Right kidney (tissue), 1 donor: ENCODE results near the gene PTPN18.
A peak's percentile ranks its signal among the peaks of the same experiment; 100 is the strongest.
"Not testable (repeated sequence)": the region's sequence is repeated elsewhere in the genome, so short reads cannot be mapped to it uniquely, and the experiment has no call there.

Experiments
- DNase-seq: peaks from one replicate; pipeline ENCODE4 v3.0.0-alpha.2; 2016

Gene PTPN18

DNA sequence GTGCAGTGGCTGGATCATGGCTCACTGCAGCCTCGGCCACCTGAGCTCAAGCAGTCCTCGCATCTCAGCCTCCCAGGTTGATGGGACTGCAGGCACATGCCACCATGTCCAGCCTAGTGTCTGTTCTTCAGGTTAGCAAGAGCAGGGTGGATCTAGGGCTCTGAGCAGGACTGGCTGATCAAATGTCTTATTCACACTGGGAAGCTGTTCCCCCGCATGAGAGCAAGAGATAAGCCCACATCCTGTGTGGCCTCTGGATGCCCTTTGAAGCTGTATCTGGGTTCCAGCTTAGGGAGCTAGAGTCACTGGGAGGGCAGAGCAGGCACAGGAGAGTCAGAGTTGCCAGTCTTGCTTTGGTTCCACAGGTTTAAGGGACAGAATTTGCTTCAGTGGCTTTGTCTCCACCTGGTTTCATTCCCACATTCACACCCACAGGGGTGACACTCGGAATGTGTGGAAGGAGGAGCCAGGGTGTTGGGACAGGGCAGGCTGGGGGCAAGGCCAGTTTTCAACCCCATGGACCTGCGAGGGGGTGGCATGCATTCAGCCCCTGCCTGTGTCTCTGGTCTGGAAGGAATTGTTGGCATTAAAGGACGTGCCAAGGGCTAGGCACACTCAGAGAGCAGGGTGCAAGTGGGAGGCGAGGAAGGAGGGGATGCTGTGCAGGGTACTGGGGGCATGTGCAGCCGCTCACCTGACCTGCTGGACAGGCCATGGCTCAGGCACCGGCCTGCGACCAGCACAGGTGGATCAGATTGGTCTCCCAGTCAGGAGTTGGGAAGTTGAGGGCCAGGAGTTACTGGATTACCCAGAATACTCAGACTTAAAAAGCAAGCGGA, 24.5 kb downstream of the PTPN18 start:
- DNase-seq: no peak

DNA sequence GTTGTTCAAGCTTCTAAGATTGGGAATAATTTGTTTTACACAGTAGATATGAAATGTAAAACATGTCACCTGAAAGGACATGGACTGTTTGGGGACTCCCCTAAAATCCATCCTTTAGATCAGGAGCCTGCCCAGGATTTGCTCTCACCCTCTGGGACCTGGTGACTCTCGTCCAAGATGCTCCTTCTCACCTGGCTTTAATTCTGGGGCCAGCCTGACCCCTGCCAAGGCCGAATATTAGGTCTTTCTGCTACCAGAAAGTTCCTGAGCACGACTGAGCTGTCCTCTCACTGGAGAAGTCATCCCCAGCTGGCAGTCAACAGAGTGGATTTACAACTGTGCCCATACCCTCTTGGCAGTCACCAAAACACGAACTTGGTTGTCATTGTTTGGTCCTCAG, 25.3 kb downstream of the PTPN18 start:
- DNase-seq: no peak

DNA sequence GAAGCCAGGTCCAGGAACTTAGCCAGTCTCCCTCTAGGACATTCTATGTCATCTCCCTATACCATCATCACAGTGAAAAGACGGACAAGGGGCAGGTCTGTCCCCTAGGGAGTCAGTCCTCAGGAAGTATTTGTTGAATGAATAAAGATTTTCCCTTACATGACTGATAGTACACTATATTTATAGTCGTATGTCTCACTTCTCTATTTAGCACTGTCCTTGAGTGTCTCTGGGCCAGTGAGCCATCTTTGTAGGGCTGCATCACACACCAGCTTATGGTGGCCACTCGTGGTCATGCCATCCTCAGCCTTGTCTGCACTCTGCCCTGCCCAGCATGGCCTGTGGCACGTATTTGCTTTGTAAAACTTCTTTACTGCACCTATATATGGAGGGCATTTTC, 25.8 kb downstream of the PTPN18 start:
- DNase-seq: no peak

DNA sequence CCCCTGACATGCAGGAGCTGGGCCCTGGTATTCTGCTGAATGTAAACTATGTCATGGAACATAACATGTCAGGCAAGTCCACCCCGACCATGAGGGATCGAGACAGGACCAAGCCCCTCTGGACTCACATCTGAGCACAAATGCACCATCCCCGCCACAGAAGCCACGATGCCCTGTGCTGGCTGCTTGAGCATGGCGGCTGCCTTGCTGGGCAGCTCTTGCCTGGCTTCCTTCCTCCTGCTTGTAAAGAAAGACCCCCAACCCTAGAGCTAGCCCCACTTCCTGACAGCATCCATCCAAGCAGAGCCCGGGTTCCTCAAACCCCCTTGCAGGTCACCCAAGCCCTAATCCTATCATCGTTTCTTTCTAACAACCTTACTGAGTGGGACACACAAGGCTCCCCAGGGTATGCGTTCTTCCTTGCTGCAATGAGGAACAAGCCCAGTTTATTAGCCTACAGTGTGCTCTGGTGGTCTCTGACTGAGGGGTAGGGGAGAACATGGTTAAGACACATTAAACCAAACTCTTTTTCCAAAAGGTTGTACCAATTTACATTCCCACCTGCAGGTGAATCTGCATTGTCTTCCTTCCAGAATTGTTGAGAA, 26.6 kb downstream of the PTPN18 start:
- DNase-seq: no peak

DNA sequence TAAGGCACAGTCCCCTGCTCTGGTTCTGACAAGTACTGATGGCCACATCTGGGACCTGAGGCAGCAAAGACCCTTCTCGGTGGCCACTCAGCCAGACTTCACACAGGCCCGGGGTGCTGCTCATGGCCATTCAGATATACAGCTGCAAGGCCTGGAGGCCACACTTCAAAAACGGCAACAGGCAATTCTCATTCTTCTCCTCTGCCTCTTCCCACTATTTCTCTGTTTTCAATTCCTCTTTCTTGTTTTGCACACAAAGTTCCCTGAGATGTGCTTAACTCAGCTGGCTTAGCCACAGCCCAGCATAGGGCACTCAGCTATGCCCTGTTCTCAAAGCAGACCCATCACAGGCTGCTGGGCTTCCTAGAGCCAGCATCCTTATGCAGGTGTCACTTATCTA, 29.9 kb downstream of the PTPN18 start:
- no peak for DNase-seq

DNA sequence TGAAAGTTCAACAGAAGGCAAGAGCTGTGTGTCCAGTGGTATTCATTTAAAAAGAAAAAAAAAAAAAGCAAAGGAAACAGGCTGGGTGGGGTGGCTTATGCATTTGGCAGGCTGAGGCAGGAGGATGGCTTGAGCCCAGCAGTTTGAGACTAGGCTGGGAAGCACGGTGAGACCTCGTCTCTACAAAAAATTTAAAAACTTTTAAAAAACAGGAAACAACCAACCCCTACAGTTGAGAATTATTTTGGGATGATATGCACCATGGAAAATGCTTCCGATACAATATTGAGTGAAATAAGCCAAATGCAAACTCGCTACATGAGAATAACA, 31.2 kb downstream of the PTPN18 start:
- no peak for DNase-seq

DNA sequence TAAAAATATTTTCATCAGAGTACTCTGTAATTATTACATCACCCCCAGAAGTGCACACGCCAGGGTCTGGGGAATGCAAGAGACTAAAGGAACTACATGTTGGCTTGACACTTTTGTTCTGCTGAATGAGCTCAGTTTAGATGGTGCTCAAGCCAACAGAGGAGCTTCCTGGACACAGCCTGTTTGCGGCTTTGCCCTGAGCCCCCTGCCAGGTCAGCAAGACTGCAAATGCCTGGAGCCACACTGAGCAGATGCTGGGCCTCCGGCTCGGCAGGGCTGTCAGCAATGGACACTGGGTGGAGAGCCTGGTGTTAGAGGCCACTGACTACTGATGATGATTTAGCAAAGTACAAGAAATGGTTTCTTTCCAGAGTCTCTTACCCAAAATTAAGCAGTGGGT, 31.9 kb downstream of the PTPN18 start:
- DNase-seq: no peak

DNA sequence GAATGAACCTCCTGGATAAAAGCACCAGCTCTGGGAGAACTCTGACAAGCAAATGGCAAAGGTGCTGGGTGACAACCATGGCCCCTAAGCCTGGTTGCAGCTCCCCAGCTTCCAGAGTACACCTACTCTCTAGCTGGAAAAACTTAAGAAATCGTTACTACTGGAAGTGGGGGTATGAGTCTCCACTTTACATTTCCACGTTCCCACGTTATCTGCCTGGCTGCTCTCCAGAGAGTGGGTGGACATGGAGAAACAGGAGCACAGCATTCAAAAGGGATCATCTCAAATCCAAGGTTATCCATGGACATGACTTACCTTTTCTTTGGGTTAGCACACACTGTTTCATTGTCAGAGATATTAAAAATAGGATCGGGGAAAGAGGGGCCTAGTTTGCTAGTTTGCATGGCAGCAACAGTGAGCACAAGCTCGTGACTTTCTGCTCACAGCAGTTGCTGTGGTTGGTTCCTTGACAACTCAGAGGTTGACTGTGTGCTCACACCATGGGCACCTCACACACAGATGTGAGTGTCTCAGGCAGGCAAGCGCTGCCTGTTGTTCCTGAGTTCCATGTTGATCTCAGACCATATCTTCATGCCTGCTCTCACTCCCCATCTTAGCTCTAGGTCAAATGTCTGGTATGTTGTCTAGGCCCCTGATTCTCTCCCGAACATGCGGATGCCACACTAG, 32.5 kb downstream of the PTPN18 start:
- no peak for DNase-seq

DNA sequence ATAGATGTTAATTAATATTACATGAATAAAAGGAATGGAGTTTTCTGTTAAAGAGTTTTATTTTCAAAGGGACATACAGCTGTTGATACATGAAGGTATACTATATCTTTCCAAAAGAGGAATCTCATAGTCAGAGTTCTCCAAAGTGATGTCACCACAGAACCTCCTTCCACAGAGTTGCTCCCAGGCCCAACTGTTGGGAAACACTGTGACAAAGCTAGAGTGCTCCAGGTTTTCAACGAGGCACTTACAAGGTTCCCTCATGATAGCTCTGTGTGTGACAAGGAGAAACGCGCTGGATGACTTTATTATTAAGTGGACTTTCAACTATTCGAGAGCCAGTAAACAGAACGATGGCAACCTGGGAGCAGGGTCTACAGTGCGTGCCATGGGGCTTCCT, 33.5 kb downstream of the PTPN18 start:
- DNase-seq: no peak

DNA sequence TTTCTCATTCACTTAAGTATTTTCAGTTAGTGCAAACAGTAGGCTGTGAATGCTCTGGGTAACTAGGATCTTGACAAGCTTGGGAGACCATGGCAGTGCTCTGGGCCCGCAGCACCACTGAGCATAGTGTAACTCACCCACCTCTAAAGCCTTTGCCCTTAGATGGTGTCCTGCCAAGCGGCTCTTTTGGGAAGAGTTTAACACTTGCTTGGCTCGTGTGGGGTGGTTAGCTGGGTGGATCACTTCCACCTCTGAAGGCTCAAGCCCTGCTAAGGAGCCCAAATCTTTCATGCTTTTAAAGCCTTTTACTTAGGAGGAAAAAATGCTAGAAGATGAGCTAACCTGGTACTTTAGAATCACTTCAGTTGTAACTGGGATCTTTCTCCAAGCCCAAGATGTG, 33.9 kb downstream of the PTPN18 start:
- no peak for DNase-seq

DNA sequence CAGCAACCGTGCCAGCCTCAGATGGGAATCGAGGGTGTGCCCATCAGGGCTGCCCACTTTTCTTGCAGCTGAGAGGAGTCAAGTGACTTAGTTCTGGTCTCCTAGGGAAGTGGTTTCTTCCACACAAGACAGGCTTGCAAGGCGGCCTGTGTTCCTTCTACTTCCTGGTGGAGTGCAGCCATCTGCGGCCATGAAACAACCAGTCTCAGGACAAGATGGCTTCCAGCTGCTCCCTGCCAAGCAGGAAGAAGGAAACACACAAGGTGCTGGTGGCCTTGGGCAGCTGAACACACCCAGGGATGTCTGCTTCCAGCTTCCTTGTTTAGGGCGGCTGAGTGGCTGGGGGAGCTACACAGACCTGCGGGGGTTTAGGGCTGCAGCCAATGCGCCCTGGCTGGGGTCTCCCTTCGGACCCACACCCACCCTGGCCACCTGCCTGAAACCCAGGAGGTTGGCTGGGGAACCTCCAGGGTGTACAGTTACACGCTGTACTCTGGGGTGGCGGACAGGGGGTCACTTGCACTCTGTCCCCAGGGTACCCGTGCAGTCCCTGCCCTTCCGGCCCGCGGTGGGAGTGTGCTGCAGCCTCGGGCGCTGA, 34.7 kb downstream of the PTPN18 start:
- DNase-seq: peak; percentile 41

DNA sequence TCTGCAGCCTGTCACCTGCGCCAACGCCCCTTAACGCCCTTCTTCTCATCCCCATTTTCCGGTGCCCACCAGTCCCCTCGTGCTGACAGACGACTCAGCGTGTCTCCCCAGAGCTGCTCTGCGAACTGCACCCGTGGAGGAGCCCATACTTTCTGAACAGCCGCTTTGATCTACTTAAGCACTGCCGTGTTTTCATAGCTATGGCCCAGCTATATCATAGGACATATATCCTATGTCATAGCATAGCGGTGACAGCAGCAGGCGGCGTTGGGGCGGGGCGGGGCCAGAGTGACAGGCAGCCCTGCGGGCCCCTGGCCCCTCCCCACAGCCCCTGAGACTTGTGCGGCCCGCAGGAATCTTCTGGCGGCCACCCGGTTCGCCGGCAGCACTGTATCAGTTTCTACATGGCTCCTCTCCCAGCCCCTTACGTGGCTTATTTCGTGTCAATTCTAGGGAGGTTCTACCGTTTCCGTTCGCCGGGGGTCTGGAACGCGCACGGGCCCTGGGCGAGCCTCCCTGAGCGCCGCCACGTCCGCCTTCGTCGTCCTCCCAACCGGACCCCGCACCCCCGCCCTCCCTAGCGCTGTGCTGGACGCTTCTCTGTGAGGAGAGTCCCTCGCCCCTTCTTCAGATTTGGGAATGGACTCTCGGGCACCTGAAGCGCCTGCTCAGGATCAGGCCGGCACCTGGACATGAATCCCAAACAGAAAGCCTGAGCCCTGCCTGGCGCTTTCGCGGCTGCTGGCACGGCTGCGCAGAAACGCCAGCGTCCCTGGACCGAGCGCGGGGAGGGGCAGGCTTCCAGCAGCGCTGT, 35.4 kb downstream of the PTPN18 start:
- DNase-seq: peak; percentile 92

DNA sequence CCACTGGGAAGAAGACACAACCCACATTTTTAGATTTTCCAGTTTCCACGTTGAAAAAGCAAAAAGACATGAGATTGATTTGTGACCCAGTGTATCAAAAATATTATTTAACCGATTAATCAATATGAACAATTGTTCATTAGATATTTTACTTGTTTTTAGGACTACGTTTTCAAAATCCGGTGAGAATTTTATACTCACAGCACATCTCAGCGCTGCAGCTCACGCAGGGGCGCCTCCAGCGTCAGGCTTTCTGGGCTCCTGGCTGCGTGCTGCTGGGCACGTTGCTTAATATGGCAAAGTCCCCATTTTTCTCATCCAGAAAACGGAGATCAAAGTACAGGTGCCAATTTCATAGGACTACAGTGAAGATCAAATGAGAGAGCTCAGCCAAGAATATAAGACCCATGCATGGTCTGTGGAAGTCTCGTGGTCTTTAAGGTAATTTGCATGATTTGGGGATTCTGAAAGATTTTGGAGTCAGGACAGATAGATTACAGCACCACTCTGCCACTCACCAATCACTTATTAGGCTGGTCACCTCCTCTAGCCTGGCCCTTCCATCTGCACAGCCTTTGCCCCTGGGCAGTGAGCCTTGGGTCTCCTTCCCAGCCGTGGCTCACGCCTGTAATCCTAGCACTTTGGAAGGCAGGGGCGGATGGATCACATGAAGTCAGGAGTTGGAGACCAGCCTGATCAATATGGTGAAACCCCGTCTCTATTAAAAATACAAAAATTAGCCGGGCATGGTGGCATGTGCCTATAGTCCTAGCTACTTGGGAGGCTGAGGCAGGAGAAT, 36.2 kb downstream of the PTPN18 start:
- no peak for DNase-seq

DNA sequence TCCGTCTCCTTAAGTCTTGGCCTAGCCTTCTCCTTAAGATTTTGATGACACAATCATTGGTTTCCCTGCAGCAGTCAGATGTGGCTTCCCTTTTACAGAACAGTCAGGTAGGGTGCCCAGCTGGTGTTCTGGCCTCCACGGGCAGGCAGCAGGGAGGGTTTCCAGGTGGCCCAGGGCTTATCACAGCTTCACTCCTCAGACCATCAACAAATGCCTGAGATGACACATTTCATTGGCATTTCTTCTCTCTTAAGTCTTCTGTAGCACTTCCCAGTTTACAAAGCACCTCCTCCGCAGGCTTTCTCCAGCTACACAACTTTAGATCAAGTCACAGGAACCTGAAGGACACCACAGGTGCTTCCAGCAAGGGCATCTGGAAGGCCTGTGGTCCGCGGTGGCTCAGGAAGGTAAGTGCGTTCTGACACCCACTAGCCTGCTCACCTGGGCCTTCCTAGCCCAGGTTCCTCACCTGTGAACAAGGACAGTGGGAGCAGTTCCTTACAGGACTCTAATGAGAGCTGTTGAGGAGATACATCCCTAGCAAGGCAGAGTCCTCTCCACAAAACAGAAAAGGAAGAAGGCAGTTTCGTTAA, 37.6 kb downstream of the PTPN18 start:
- no peak for DNase-seq

DNA sequence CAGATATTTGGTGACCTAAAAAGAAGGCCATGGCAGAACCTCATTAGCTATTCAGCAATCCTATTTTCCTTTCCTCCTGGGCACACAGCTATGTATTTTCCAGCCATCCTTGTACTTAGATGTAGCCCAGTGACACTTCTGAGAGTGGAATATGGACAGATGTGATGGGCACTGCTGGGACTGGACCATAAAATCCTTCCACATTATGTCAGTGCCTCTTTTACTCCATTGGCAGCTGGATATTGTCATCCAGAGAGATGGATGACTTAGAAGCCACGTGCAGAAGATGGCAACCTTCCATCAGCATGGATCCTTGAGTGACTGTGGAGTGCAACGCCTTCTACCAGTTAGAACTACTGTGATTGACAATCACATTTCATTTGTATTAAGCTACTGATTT, 50.4 kb downstream of the PTPN18 start:
- not testable (repeated sequence) for DNase-seq

DNA sequence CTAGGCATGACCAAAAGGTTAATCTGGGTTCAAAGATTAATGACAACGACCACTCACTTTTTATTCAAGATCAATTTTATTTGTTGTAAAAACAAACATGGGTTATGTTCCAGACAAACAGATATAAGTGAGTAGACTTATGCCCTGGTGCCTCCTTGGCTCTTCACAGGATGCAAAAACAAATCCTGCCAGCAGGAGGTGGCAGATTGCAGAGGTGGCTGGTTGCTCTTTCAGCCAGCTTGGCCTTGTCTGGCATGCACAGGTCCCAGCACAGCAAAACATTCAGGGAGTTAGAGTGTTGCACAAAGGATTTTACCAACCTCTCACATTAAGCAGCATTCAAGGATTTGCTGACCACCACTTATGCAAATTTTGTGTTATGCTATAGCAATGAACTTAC, 60.8 kb downstream of the PTPN18 start:
- DNase-seq: not testable (repeated sequence)

DNA sequence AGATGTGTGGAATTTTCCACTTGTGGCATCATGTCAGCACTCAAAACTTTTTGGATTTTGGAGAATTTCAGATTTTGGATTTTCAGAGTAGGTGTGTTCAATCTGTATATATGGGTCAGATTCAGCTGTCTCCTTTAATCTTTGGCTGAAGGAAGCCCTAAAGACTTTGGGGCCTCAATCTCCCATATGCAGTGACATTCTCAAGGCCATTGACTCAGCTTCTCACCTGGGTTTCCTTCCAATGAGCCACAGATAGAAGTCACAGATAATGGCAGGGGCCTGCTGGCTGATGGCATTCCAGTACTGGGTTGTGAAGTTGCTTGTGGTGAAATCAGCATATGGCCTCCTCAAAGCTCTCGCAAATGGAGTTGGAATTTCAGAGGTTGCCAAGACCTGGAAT, 63.0 kb downstream of the PTPN18 start:
- DNase-seq: not testable (repeated sequence)
